GM13976 (cell line): ENCODE measurements around the gene ORC3.

Source experiments
- DNase-seq: peaks from one replicate; pipeline ENCODE4 v3.0.0; 2012; ENCODE audit warnings: low spot score
- in situ Hi-C: fragments of 300-500 bp; cut with MboI; formaldehyde crosslinking; loops from one replicate; pipeline ENCODE4 v1.12.0; 2022; ENCODE audit warnings: low sequenced_read_pairs, mixed read lengths, inconsistent platforms; ENCODE audit not compliant: unreplicated experiment
- TF ChIP-seq, protein P1 (sequence below): IDR thresholded peaks from 2 replicates; pipeline ENCODE4 v1.5.1; 2012; ENCODE audit warnings: borderline replicate concordance, mild to moderate bottlenecking; ENCODE audit not compliant: insufficient read depth; ENCODE audit errors: extremely low read depth, missing control alignments, control extremely low read depth

ORC3 gene

DNA sequence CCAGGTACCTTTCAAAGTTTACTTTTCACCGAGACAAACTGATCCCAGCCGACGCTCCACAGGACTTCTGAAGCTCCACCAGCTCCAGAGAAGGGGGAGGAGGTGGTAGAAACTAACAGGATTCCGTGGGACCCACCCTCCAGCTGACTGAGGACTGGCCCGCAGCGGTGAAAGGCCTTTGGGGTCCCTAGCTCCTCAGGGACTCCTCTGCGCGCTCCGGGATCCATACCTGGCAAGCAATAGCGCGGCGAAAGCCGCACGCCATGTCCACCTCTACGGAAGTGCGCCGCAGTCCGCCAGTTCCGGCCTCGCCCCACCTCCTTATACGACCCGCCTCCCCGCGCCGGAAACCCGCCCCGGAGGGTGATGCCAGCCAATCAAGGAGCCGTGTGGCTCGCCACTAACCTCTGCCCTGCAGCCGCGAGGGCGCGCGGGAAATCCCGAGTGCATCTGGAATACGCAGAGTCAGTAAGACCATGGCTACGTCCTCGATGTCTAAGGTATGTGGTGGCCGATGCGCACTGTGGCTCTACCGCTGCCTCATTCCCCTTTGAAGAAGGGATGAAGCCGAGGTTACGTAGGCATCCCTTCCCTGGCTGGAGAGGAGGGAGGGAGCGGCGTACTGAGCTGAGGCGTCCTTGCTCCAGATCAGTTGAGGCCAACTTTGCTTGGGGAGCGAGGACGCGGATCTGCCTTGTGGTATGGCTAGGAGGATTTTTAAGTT lies at the start of gene ORC3, which contains the start of gene RARS2:
Gene ORC3 (plus strand): TSS at position 443 of the 724 bp plus-strand sequence. CDS start 34 bp downstream, at position 477.
Gene RARS2 (minus strand): TSS at position 295 of the 724 bp plus-strand sequence. CDS start 30 bp downstream, at position 265.
- TF ChIP-seq, protein P1, sequence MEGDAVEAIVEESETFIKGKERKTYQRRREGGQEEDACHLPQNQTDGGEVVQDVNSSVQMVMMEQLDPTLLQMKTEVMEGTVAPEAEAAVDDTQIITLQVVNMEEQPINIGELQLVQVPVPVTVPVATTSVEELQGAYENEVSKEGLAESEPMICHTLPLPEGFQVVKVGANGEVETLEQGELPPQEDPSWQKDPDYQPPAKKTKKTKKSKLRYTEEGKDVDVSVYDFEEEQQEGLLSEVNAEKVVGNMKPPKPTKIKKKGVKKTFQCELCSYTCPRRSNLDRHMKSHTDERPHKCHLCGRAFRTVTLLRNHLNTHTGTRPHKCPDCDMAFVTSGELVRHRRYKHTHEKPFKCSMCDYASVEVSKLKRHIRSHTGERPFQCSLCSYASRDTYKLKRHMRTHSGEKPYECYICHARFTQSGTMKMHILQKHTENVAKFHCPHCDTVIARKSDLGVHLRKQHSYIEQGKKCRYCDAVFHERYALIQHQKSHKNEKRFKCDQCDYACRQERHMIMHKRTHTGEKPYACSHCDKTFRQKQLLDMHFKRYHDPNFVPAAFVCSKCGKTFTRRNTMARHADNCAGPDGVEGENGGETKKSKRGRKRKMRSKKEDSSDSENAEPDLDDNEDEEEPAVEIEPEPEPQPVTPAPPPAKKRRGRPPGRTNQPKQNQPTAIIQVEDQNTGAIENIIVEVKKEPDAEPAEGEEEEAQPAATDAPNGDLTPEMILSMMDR, result no peak
- in situ Hi-C loops, result no loop called here
- peak; percentile 97 for DNase-seq

DNA sequence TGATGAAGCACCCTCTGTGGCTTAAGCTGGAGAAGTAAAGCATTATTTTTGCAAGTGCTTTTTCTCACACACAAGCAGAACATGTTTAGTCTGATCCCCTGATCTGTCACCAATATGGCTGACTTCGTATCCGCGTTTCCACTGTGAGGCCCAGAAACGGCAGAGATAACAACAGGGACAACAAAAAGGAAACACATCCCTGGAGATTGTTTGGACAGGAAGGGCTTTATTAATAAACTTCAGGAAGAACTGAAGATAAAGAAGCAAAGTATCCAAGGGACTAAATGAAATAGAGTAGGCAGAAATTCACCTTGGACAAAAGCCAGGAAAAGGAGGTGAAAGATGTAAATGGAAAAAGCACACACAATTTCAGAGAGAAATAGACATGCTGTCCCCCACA lies 49.4 kb upstream of the ORC3 start:
- no peak for DNase-seq
- TF ChIP-seq, protein P1, result no peak
- in situ Hi-C loops, result no loop called here

DNA sequence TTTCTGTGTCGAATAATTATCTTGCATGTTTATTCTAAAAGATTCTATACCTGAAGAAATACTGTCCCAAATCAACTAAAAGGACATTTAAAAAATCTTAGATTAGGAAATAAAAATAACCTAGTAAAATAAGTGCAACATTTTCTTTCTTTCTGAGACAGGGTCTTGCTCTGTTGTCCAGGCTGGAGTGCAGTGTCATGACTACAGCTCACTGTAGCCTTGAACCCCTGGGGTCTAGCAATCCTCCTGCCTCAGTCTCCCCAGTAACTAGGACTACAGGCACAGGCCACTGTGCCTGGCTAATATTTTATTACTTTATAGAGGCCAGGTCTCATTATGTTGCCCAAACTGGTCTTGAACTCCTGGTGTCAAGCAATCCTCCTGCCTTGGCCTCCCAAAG lies 48.9 kb upstream of the ORC3 start:
- DNase-seq, result no peak
- in situ Hi-C loops, result no loop called here
- TF ChIP-seq, protein P1, result no peak

DNA sequence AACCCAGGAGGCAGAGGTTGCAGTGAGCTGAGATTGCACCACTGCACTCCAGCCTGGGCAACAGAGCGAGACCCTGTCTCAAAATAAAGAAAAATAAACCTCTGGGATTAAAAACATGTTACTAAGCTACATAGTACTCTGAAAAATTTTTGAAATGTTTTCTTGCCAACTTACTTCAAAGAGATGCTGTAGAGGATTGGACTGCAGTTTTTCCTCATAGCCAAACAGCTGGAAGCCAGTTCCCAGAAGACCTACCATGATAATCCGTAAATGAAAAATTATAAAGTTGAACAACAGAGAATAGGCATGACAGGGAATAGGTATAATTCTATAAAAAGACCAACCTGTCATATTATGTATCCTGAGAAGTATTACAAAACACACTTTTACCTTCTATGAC lies 48.2 kb upstream of the ORC3 start:
- TF ChIP-seq, protein P1, result no peak
- in situ Hi-C loops, result no loop called here

DNA sequence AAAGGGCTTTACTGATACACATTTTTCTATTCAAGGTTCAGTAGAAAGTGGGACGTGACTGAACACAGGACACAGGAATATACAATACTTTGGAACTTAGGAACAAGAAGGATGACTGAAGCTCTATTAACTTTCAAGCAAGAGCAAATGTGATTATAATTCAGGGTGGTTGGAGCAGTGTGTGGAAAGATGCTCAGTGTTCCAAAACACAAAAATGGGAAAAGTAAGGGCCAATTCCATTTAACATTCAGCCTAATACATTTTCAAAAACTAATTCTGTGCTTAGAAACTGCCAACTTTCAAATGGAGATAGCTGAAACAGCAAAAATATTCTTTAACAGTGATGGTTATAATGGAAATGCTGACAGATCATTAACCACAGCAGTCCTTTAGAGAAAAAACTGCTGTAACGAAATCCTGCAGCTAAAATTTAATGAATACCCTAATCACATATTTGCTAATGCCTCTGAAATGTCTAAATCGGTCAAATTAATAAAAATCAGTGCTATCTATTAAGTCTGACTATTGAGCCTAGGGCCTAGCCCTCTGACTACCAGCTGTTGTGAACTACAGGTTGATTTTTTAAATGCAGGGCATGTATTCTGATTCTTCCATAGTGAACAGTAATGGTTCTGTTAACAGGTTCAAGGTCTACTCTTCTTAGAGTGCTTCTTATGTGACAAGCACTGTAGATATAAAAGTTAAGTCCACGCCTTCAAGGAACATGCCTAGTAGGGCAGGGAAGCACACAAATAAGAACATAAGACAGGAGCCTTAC lies 46.0 kb upstream of the ORC3 start:
- in situ Hi-C loops, result no loop called here
- no peak for DNase-seq
- TF ChIP-seq, protein P1, result no peak

More for the DNA sequence above, 48.2 kb upstream of the ORC3 start:
- no peak for DNase-seq

DNA sequence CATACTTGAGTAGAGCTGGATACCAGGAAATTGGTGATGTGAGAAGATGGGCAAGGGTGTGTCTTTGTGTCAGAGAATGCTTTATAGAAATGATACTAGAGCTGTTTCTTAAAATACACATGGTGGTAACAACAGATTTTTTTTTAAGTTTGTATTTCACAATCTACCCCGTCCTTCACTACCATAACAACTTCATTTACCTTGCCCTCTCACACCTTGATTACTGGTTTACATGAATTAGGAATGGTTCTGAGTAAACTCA lies 45.5 kb upstream of the ORC3 start:
- TF ChIP-seq, protein P1, result no peak
- DNase-seq, result no peak
- in situ Hi-C loops, result no loop called here
